Measurements from ENCODE around the gene FRRS1.

FRRS1 gene

GRCh38 chr1:99659755-99660210, 106.7 kb downstream of the FRRS1 start:
- CTCF ChIA-PET, result interaction anchor here (1.0 kb wide), 2 partner anchors 24 to 58 kb away, joined by 3 read pairs; no protein-coding TSS in a partner anchor
- no peak for DNase-seq (ENCODE audit: extremely low spot score)
- no peak for TF ChIP-seq CTCF (IDR thresholded peaks at IDR 0.05; ENCODE audit: control extremely low read depth, extremely low read depth, low read depth, missing control alignments)
- POLR2A ChIA-PET, result no interaction called here
